Spleen (tissue), 7 donors: Measurements from ENCODE around the gene SCFD2.

ENCODE experiments used
- POLR2AphosphoS5 ChIP-seq, 3 donors: sonication (generic); formaldehyde crosslinking; IDR thresholded peaks; one replicate each; pipeline ENCODE4 v1.5.1; 2017; ENCODE audit warnings: antibody characterized with exemption in 3 of 3
- TF ChIP-seq, protein P1 (sequence below), 11 experiments: fragments of 200-600 bp in 7 of 11; fragments of 450-650 bp in 4 of 11; sonication (generic) in 4 of 11; IDR thresholded peaks in 8 of 11; conservative IDR thresholded peaks in 3 of 11; 1 replicate in 7 of 11; 2 replicates in 4 of 11; pipeline versions ENCODE4 v1.4.0 to v1.8.0; 2016 to 2021; ENCODE audit warnings: antibody characterized with exemption in 11 of 11, inconsistent platforms in 4 of 11, mild to moderate bottlenecking in 1 of 11
- donor health status: DM: no; HTN: no; CAD: no; lungs with moderate emphysema.
- donor health status: DM: no; HTN: no; CAD: no.
- donor health status: DM: no; HTN: no; CAD: no.

- no peak for TF ChIP-seq POLR2AphosphoS5 (IDR thresholded peaks at IDR 0.05)
- TF ChIP-seq, protein P1, sequence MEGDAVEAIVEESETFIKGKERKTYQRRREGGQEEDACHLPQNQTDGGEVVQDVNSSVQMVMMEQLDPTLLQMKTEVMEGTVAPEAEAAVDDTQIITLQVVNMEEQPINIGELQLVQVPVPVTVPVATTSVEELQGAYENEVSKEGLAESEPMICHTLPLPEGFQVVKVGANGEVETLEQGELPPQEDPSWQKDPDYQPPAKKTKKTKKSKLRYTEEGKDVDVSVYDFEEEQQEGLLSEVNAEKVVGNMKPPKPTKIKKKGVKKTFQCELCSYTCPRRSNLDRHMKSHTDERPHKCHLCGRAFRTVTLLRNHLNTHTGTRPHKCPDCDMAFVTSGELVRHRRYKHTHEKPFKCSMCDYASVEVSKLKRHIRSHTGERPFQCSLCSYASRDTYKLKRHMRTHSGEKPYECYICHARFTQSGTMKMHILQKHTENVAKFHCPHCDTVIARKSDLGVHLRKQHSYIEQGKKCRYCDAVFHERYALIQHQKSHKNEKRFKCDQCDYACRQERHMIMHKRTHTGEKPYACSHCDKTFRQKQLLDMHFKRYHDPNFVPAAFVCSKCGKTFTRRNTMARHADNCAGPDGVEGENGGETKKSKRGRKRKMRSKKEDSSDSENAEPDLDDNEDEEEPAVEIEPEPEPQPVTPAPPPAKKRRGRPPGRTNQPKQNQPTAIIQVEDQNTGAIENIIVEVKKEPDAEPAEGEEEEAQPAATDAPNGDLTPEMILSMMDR (IDR thresholded peaks at IDR 0.05 in 8 of 11, conservative IDR thresholded peaks at IDR 0.05 in 3 of 11) = no peak
These were observed 316.3 kb downstream of the SCFD2 start for GRCh38 chr4:53049528-53049927.
